A549 (cell line): ENCODE measurements around the gene ZBTB8B.

Experiments
- CTCF ChIP-seq: fragments of >200 bp; sonication (Bioruptor Twin); formaldehyde crosslinking; IDR thresholded peaks from 3 replicates; pipeline ENCODE4 v1.5.1; 2016
- EHMT2 ChIP-seq: fragments of 200-600 bp; sonication (generic); IDR thresholded peaks from 2 replicates; pipeline ENCODE4 v1.6.1; 2016; ENCODE audit warnings: antibody characterized with exemption, low read depth, mild to moderate bottlenecking, moderate library complexity
- POLR2A ChIP-seq: IDR thresholded peaks from 2 replicates; pipeline ENCODE4 v1.6.1; 2012; ENCODE audit warnings: mild to moderate bottlenecking, low read length

- TF ChIP-seq CTCF, result no peak
- TF ChIP-seq EHMT2, result no peak
- TF ChIP-seq POLR2A, result no peak
Measured at GRCh38 chr1:32487182-32487581, 22.3 kb downstream of the ZBTB8B start.
